NOMO-1 treated with dmso at 0.1 percent for 144 hours (cell line): ENCODE results near the gene INF2.

Experiments
- DNase-seq: peaks from one replicate; lab custom pipeline; 2025; ENCODE audit not compliant: unreplicated experiment; lab: John Stamatoyannopoulos, UW

INF2 gene

GRCh38 chr14:104688505-104689108, 811 bp upstream of the INF2 start:
- DNase-seq: no peak

DNA sequence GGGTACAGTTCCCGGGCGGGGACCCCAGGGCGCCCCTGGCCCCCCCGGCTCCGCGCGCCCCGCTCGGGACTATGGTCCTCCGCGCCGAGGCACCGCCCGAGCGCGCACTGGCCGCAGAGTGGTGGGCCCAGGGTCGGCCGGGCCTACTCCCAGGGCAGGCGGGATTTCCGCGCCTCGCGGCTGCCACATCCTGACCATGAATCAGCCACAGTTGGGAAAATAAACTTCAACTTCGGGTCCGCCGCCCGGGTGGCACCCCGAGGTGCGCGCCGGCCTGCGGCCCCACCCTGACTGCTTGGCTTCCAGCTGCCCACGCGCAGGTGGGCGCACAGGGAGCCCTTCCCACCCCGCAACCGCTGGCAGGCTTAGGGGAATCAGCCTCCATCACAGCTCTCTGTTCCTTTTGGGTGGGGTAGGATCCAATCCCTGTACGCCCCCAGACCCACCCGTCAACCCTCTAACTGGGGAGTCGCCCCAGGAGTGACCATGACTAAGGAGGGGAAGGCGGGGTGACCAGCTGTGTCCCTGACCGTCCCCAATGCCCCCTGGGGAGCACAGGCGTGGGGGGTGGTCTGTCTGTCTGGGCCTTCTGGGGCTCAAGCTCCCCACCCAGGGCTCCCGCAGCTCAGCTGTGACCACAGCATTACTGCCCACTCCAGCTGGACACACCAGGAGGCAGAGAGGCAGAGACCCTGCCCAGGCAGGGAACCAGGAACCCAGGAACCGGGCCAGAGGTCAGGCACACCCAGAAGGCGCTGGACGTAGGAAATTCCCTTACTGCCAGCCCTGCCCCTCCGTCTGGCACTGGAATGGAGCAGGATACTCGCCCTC, 678 bp downstream of the INF2 start:
- no peak for DNase-seq

DNA sequence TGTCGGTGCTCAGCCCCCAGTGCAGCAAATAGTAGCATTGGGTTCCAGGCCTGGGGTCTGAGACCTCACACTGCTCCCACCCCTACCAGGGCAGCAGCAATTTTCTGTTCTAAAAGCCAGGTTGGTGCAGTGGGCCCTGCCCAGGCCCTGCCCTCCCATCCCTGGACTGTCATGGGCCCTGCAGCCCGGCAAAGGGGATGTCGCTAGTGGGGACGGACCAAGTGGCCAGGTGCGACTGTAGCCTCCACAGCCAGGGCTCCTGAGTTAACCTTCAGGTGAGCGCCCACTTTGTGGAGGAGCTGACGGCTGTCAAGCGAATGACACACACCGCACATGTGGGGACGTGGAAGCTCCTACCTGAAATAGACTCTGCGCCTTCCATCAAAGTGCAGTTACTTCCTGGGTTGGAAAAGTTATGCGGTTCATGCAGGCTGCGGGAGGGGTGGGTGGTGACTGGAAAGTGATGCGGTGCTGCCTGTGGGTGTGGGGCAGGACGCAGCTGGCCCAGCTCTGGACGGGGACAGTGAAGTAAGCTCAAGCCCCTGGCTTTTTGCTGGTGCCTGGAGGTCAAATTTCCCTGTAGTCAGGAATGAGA, 1.5 kb downstream of the INF2 start:
- DNase-seq: no peak

DNA sequence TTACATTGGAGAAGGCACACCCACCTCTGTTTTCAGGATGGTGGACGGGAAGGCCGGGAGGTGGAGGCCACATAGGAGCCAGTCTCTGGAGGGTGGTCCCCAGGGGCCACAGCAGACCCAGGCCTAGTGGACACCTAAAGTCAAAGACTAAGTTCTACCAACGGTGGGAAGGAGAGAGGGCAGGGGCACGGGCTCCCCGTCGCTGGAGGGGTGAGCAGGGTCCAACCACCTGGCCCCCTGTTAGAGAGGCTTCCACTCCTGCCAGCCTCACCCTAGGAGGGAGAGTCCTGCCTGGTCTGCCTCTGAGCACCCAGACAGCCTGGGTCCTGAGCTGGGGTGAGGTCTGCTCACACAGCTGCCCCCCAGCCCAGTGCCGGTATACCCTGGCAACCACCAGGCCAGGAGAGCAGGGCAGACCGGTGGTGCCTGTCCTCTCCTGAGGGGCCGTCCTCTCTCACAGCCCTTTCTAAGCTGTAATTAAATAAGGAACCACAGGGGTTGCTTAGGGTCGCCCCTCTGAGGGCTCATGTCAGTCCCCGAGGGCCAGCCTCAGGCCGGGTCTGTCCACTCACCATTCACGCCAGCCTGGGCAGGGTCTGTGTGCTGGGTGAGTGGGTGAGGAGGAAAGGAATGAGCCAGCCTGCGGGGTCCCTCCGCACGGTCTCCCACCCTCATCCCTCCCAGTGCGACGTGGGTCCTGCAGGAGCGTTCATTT, 2.3 kb downstream of the INF2 start:
- no peak for DNase-seq

DNA sequence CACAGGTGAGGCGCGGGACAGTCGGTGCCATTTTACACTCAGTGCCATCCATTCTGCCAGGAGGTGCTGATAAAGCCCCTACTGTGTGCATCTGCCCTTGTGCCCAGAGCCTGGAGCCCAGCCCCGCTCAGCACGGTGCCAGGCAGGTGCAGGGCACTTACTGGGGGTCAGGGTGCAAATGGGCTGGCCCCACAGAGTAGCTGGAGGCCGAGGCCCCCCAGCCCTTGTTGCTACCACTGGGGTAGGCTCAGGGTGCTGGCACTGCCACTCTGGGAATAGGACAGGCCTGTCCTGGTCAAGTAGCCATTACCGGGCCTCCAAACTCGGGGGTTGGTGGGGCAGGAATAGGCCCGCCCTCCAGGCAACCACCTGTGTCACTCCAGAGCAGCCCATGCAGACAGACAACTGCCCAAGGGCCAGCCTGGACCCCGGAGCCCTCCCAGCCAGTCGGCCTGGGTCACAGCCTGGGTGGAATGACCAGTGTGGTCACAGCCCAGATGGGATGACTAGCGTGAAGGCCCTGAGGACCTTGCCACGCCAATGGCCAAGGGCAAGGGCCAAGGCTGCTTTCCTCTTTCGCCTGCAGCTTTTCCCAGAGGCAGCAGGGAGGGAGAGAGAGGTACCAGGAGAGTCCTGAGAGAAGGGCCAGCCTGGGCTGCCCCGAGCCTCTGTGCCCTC, 3.0 kb downstream of the INF2 start:
- DNase-seq: no peak

DNA sequence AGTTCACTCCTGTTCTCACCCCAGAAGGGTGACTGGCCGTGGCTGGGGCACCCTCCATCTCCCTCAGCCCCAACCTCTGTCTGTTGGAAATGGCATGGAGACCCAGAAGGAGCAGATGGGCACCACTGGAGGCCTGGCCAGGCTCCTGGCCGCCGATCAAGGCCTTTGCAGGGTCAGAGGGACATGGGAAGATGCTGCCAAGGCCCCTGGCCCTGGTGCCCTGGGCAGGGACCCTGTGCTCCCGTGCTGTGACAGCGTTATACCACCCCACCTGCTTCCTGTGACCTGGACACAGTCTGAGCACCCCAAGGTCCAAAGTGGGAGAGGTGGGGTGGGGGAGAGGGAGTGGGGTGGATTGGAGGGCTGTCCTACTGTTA, 3.5 kb downstream of the INF2 start:
- no peak for DNase-seq

- DNase-seq: no peak
Observed at GRCh38 chr14:104693482-104694431, 4.3 kb downstream of the INF2 start.

DNA sequence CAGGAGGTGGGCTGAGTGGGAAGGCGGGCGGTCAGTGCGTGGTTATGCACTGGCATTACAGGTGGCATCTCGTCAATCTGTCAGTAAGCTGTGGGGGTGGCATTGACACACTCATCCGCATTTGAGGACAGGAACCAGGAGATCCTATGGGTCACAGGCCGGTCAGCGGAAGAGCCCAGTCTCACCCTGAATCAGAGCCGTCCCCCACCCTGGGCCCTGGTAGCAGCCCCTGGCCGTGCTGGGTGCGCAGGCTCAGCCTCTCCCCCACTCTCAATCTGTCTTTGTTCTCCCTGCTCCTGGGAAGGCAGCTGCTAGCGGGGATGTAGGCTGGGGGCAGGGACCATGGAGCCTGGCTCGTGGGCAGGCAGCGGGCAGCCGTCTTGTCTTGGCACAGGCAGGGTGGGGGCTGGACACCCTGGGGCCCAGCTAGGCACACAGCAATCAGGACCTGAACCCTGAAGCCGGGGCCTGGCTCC, 5.1 kb downstream of the INF2 start:
- DNase-seq: no peak

- DNase-seq: no peak
Observed at GRCh38 chr14:104694991-104695659, 5.7 kb downstream of the INF2 start.

GRCh38 chr14:104695660-104696000, 6.2 kb downstream of the INF2 start:
- no peak for DNase-seq

DNA sequence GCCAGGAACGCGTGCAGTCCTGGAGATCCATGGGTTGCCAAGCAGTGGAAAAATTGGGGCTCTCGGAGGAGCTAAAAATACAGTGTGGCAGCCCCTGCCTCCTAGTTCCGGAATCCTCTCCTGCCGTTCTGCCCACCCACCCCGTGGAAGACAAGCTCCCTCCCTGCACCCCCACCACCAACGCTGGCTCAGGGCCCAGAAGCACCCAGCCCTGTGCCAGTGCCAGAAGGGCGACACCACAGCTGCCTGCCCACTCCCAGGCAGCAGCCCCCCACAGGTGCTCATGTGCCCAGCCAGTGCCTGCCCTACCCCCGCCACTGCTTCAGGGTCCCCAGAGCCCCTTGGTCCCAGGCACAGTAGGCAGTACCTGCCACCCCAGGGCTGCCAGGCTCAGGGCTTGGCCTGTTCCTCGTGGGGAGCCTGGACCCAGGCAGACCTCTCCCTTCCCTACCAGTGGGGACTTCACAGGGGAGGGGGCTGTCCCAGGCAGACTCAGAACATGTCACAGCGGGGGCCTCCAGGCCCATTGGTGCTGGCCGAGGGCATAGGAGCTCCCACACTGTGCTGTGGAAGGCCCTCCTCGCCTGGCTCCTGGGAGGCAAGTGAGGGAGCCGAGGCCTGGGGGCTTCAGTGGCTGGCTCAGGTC, 7.4 kb downstream of the INF2 start:
- no peak for DNase-seq

- DNase-seq: no peak
Observed at GRCh38 chr14:104697317-104697703, 7.9 kb downstream of the INF2 start.

DNA sequence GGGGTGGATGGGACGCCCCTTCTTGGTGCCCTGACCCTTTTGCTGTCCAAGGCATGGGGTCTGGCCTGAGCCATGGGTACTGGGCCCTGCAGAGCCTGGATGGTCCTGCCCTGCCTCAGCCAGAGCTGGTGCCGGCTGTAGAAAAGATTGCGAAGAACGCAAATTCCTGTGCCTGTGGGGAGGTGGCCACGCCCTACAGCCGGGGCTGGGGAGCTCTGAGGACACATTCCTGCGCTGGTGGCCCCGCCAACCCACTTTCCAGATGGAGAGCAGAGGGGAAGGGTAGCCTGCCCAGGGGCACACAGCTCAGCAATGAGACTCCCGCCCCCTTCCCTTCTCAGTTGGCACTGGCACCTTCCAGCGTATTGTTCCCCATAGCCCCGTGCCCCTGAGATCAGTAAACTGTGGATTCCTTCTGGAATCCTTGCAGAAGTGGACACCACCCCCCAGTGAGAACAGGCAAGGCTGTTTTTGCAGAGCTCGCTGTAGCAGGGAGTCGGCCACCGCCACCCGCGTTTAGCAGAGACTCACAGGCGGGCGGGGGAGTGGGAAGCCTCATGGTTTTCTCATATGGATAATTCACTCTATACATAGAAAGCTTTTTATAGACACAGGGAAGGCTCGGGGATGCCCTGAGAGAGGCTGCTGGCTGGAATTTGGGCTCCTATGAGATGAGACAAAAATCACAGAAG, 8.6 kb downstream of the INF2 start:
- DNase-seq: no peak

DNA sequence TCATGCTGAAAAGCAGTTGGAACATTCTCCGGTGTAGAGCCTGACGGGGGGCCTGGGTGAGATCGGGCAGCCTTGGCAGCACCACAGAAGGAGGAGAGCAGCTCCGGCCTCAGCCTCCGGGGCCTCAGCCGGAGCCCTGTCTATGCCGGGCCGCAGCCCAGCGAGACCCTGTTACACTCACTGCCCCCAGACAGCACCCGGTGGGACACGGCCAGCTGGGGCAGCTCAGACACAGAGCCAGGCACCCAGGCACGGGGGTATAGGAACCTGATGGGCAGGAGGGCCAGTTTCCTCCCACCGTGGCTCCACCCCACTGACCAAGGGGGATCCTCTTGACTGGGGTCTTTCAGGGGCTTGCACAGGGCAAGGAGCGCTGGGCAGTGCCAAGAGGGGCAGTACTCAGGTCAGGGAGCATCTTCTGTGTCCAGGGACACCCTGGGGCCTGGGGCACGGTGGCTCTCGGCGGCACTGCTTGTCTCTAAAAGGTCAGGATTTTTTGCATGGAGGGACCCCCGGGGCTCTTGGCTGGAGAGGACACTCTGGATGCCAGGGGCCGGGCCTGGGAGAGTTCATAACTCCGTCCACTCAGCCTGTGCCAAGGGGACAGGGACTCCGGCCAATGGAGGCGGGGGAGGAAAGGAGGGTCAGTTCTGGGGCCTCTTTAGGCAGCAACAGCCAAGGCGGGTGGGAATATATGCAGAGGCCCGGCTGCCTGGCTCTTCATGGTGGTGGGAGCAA, 9.4 kb downstream of the INF2 start:
- no peak for DNase-seq

DNA sequence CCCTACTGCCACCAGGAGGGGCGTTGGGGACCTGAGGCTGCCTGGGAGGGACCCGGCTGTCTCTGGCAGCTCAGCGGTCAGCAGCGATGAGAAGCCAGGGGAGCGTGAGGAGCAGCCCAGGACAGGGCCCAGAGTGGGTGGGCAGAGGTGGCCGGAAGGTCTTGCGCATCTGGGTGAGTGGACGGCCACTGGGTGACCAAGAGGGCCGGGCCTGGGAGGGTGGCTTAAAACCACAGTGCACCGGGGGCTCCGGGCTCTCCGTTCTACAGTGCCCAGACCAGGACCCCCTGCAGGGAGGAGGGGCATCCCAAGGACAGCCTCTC, 10.0 kb downstream of the INF2 start:
- no peak for DNase-seq

GRCh38 chr14:104700225-104700651, 10.8 kb downstream of the INF2 start:
- DNase-seq: no peak

GRCh38 chr14:104700747-104701217, 11.4 kb downstream of the INF2 start:
- no peak for DNase-seq
